ENCODE results near the gene SLC16A13. TPM values are rescaled to one million over a fixed set of nuclear protein-coding genes. Genes with fewer than 3 reads are reported as not detected.
"Not testable (repeated sequence)": the region's sequence is repeated elsewhere in the genome, so short reads cannot be mapped to it uniquely, and the experiment has no call there.

Gene SLC16A13
- total and polyA plus RNA-seq, 2 experiments from 2014 or later = 4.0 to 5.8 TPM

DNA sequence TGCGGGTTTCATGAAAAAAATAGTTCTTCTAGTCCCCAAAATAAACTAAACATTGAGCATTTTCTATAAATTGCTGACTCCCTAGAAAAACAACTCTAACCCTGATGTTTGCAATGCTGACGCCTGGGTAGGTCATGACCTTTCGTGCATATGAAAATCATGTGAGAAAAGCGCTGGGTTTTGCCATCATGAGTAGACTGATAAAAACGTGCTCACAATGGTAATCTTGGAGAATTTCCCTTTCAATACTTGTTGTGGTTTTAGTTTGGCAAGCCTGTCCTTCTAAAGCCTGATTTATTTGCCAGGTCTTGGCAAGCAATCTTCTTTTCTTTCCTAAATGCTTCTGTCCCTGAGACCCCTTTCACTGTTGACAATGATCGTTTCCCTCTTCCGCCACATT is 48.3 kb downstream of the SLC16A13 start:
- DNase-seq (ENCODE audit: low read depth in 1 of 2, low spot score in 1 of 2) = peak in 1 of 2 donors; percentile 22

DNA sequence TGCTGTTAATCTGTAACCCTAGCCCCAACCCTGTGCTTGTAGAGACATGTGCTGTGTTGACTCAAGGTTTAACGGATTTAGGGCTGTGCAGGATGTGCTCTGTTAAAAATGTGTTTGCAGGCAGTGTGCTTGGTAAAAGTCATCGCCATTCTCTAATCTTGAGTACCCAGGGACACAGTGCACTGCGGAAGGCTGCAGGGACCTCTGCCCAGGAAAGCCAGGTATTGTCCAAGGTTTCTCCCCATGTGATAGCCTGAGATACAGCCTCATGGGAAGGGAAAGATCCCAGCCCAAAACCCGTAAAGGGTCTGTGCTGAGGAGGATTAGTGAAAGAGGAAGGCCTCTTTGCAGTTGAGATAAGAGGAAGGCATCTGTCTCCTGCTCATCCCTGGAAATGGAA is 52.6 kb downstream of the SLC16A13 start:
- not testable (repeated sequence) for DNase-seq (ENCODE audit: low read depth in 1 of 2, low spot score in 1 of 2); H3K36me3 ChIP-seq; H3K4me1 ChIP-seq (ENCODE audit: low read depth); H3K4me3 ChIP-seq; H3K9me3 ChIP-seq (ENCODE audit: low read depth); H3K27ac ChIP-seq; H3K27me3 ChIP-seq

More for the DNA sequence above, 48.3 kb downstream of the SLC16A13 start:
- no peaks in the 10 kb centered on the region for H3K4me1 ChIP-seq (ENCODE audit: low read depth)
- no peaks in the 10 kb centered on the region for H3K9me3 ChIP-seq (ENCODE audit: low read depth)
- no peaks in the 10 kb centered on the region for H3K27me3 ChIP-seq
- H3K4me3 ChIP-seq = no peak overlapping the region
- no peaks in the 10 kb centered on the region for H3K36me3 ChIP-seq
- no peak overlapping the region for H3K27ac ChIP-seq
- TF ChIP-seq, protein P1, sequence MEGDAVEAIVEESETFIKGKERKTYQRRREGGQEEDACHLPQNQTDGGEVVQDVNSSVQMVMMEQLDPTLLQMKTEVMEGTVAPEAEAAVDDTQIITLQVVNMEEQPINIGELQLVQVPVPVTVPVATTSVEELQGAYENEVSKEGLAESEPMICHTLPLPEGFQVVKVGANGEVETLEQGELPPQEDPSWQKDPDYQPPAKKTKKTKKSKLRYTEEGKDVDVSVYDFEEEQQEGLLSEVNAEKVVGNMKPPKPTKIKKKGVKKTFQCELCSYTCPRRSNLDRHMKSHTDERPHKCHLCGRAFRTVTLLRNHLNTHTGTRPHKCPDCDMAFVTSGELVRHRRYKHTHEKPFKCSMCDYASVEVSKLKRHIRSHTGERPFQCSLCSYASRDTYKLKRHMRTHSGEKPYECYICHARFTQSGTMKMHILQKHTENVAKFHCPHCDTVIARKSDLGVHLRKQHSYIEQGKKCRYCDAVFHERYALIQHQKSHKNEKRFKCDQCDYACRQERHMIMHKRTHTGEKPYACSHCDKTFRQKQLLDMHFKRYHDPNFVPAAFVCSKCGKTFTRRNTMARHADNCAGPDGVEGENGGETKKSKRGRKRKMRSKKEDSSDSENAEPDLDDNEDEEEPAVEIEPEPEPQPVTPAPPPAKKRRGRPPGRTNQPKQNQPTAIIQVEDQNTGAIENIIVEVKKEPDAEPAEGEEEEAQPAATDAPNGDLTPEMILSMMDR (IDR thresholded peaks at IDR 0.05; ENCODE audit: low read depth, low read length) = no peak

DNA sequence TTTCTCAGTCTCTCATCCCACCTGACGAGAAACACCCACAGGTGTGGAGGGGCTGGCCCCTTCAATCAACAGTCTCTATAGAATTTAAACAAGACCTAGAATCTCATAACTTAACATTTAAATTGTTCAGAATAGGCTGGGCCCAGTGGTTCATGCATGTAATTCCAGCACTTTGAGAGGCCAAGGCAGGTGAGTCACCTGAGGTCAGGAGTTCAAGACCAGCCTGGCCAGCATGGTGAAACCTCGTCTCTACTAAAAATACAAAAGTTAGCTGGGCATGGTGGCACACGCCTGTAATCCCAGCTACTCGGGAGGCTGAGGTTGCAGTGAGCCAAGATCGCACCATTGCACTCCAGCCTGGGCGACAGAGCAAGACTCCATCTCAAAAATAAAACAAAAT is 53.8 kb downstream of the SLC16A13 start:
- not testable (repeated sequence) for H3K4me3 ChIP-seq; DNase-seq (ENCODE audit: low read depth in 1 of 2, low spot score in 1 of 2); H3K36me3 ChIP-seq; H3K27me3 ChIP-seq; H3K27ac ChIP-seq; H3K9me3 ChIP-seq (ENCODE audit: low read depth); H3K4me1 ChIP-seq (ENCODE audit: low read depth)

Other genes starting within 250 kb of the SLC16A13 start
- 0.28 TPM in 1 of 2 replicates, not detected in the other for gene TEKT1, start 204.3 kb upstream of the SLC16A13 start, total RNA-seq
- not detected in 2 replicates for gene TEKT1, start 204.3 kb upstream of the SLC16A13 start, polyA plus RNA-seq
- 0.85 and 1.7 TPM in 2 replicates for gene ALOX12, start 40.0 kb upstream of the SLC16A13 start, total RNA-seq
- gene ALOX12, start 40.0 kb upstream of the SLC16A13 start, polyA plus RNA-seq = 2.5 and 5.0 TPM in 2 replicates
- gene RNASEK, start 23.4 kb upstream of the SLC16A13 start, total RNA-seq = 241 and 275 TPM in 2 replicates
- 594 and 672 TPM in 2 replicates for gene RNASEK, start 23.4 kb upstream of the SLC16A13 start, polyA plus RNA-seq
- gene BCL6B, start 13.0 kb upstream of the SLC16A13 start, total RNA-seq = 0.11 and 1.7 TPM in 2 replicates
- gene BCL6B, start 13.0 kb upstream of the SLC16A13 start, polyA plus RNA-seq = not detected in 2 replicates
- gene SLC16A11, start 8.1 kb downstream of the SLC16A13 start, total RNA-seq = 0.39 and 1.1 TPM in 2 replicates
- 3.8 and 6.4 TPM in 2 replicates for gene SLC16A11, start 8.1 kb downstream of the SLC16A13 start, polyA plus RNA-seq
- gene CLEC10A, start 44.2 kb downstream of the SLC16A13 start, total RNA-seq = not detected in 2 replicates
- not detected in 2 replicates for gene CLEC10A, start 44.2 kb downstream of the SLC16A13 start, polyA plus RNA-seq
- not detected in 2 replicates for gene ASGR2, start 78.8 kb downstream of the SLC16A13 start, total RNA-seq
- 0.10 TPM in 1 of 2 replicates, not detected in the other for gene ASGR2, start 78.8 kb downstream of the SLC16A13 start, polyA plus RNA-seq
- 19.8 and 20.2 TPM in 2 replicates for gene ASGR1, start 143.4 kb downstream of the SLC16A13 start, total RNA-seq
- 19.2 and 21.7 TPM in 2 replicates for gene ASGR1, start 143.4 kb downstream of the SLC16A13 start, polyA plus RNA-seq
- 32.9 and 40.6 TPM in 2 replicates for gene DLG4, start 183.8 kb downstream of the SLC16A13 start, total RNA-seq
- 6.8 and 7.4 TPM in 2 replicates for gene DLG4, start 183.8 kb downstream of the SLC16A13 start, polyA plus RNA-seq
- gene ACADVL, start 183.9 kb downstream of the SLC16A13 start, total RNA-seq = 291 and 364 TPM in 2 replicates
- 573 and 681 TPM in 2 replicates for gene ACADVL, start 183.9 kb downstream of the SLC16A13 start, polyA plus RNA-seq
- 87.4 and 121 TPM in 2 replicates for gene DVL2, start 198.5 kb downstream of the SLC16A13 start, total RNA-seq
- 79.2 and 80.3 TPM in 2 replicates for gene DVL2, start 198.5 kb downstream of the SLC16A13 start, polyA plus RNA-seq
- gene PHF23, start 203.4 kb downstream of the SLC16A13 start, total RNA-seq = 53.5 and 57.7 TPM in 2 replicates
- 53.9 and 65.0 TPM in 2 replicates for gene PHF23, start 203.4 kb downstream of the SLC16A13 start, polyA plus RNA-seq
- 517 and 760 TPM in 2 replicates for gene GABARAP, start 206.4 kb downstream of the SLC16A13 start, total RNA-seq
- gene GABARAP, start 206.4 kb downstream of the SLC16A13 start, polyA plus RNA-seq = 772 and 773 TPM in 2 replicates
- gene CTDNEP1, start 215.7 kb downstream of the SLC16A13 start, total RNA-seq = 76.0 and 78.3 TPM in 2 replicates
- 92.5 and 98.6 TPM in 2 replicates for gene CTDNEP1, start 215.7 kb downstream of the SLC16A13 start, polyA plus RNA-seq
- gene ELP5, start 216.2 kb downstream of the SLC16A13 start, total RNA-seq = 54.5 and 68.8 TPM in 2 replicates
- 62.3 and 82.9 TPM in 2 replicates for gene ELP5, start 216.2 kb downstream of the SLC16A13 start, polyA plus RNA-seq
- gene CLDN7, start 226.5 kb downstream of the SLC16A13 start, total RNA-seq = 0.32 and 0.51 TPM in 2 replicates
- gene CLDN7, start 226.5 kb downstream of the SLC16A13 start, polyA plus RNA-seq = 0.83 and 0.99 TPM in 2 replicates
- 36.3 and 42.6 TPM in 2 replicates for gene SLC2A4, start 245.7 kb downstream of the SLC16A13 start, total RNA-seq
- gene SLC2A4, start 245.7 kb downstream of the SLC16A13 start, polyA plus RNA-seq = 23.4 and 32.7 TPM in 2 replicates